ENCODE data around the gene ABCC2. TPM values are rescaled to one million over a fixed set of nuclear protein-coding genes. Genes with fewer than 3 reads are reported as not detected.
A peak's percentile ranks its signal among the peaks of the same experiment; 100 is the strongest.

Gene ABCC2
- total and polyA plus RNA-seq, 9 of the 15 experiments (the other 6 are each of a cell fraction or from before 2014, with no cell fraction given): 0.03 to 0.18 (median 0.10) TPM; not detected in 1

DNA sequence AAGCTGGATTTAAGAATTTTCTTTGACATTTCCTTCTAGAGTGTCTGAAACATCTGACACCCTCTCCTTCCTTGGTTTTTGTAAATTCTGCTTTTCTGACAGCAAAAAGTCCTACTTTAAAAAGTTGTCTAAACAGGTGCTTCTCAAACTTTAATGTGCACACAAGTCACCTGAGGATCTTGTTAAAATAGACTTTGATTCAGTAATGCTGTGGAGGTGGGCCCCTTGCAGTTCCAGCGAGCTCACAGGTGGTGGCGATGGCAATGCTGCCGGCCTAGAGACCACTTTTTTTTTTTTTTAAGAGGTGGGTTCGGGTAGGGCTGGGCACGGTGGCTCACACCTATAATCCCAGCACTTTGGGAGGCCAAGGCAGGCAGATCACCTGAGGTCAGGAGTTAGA, 77.1 kb downstream of the ABCC2 start:
- in situ Hi-C loops (cut with MboI): no loop called here
- H3K9me3 ChIP-seq (replicated peaks; ENCODE audit: control insufficient read depth, insufficient read depth, low read depth, low read length): no peaks in the 10 kb centered on the region
- POLR2A ChIA-PET: interaction anchor here (1.0 kb wide), 1 partner anchor 10 kb away, joined by 3 read pairs; no protein-coding TSS in a partner anchor
- no peak overlapping the region for H3K4me2 ChIP-seq (ENCODE audit: insufficient read depth, low read length)
- peak in 2 of 4 experiments; percentile 11 to 18 for DNase-seq (ENCODE audit: extremely low read depth in 1 of 4, low spot score in 3 of 4)
- 2% methylated on average over 5 of the region's 5 CpGs for WGBS (ENCODE audit: insufficient coverage, low coverage, missing lambda C conversion rate)
- H3K4me1 ChIP-seq (replicated peaks in 1 of 2; ENCODE audit: control insufficient read depth in 2 of 2, insufficient read depth in 2 of 2, low read length in 2 of 2): no peaks in the 10 kb centered on the region
- no peak for FAIRE-seq
- H3K79me2 ChIP-seq (ENCODE audit: control insufficient read depth, insufficient read depth, low read length): no peaks in the 10 kb centered on the region
- H2AFZ ChIP-seq (ENCODE audit: low read depth, low read length): no peak overlapping the region
- H3K27ac ChIP-seq (ENCODE audit: extremely low read depth, low read depth, low read length): no peak overlapping the region
- no peaks in the 10 kb centered on the region for H3K36me3 ChIP-seq (ENCODE audit: control insufficient read depth, insufficient read depth, low read length)
- peak; percentile 54; the same call in 2 of the 3 replicates for ATAC-seq
- no peaks in the 10 kb centered on the region for H3K9me1 ChIP-seq (ENCODE audit: control insufficient read depth, insufficient read depth, low read length)
- CTCF ChIA-PET (ENCODE audit: low intra/inter-chr PET ratio): interaction anchor here (0.8 kb wide), 1 partner anchor 187 kb away, joined by 3 read pairs; no protein-coding TSS in a partner anchor
- peaks cover 13 to 18% of the 10 kb centered on the region in 2 experiments; a peak in 4 of 5 replicates for H3K27me3 ChIP-seq (ENCODE audit: control insufficient read depth in 2 of 2, insufficient read depth in 2 of 2, low read length in 2 of 2)
- no TSS peak for BruUV-seq (replicated peaks)
- intact Hi-C loops (cut with micrococcal nuclease): no loop called here
- H4K20me1 ChIP-seq (replicated peaks; ENCODE audit: control insufficient read depth, insufficient read depth, low read length): no peaks in the 10 kb centered on the region
- H3K9ac ChIP-seq (ENCODE audit: insufficient read depth in 1 of 2, low read depth in 2 of 2, low read length in 2 of 2): no peak overlapping the region
- H3K4me3 ChIP-seq: no peak overlapping the region
- no peak for TF ChIP-seq NCOA6 (IDR thresholded peaks at IDR 0.05)
- TF ChIP-seq, protein P1, sequence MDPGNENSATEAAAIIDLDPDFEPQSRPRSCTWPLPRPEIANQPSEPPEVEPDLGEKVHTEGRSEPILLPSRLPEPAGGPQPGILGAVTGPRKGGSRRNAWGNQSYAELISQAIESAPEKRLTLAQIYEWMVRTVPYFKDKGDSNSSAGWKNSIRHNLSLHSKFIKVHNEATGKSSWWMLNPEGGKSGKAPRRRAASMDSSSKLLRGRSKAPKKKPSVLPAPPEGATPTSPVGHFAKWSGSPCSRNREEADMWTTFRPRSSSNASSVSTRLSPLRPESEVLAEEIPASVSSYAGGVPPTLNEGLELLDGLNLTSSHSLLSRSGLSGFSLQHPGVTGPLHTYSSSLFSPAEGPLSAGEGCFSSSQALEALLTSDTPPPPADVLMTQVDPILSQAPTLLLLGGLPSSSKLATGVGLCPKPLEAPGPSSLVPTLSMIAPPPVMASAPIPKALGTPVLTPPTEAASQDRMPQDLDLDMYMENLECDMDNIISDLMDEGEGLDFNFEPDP (CRISPR knock-in tag; IDR thresholded peaks at IDR 0.05): no peak
- TF ChIP-seq, protein P2, sequence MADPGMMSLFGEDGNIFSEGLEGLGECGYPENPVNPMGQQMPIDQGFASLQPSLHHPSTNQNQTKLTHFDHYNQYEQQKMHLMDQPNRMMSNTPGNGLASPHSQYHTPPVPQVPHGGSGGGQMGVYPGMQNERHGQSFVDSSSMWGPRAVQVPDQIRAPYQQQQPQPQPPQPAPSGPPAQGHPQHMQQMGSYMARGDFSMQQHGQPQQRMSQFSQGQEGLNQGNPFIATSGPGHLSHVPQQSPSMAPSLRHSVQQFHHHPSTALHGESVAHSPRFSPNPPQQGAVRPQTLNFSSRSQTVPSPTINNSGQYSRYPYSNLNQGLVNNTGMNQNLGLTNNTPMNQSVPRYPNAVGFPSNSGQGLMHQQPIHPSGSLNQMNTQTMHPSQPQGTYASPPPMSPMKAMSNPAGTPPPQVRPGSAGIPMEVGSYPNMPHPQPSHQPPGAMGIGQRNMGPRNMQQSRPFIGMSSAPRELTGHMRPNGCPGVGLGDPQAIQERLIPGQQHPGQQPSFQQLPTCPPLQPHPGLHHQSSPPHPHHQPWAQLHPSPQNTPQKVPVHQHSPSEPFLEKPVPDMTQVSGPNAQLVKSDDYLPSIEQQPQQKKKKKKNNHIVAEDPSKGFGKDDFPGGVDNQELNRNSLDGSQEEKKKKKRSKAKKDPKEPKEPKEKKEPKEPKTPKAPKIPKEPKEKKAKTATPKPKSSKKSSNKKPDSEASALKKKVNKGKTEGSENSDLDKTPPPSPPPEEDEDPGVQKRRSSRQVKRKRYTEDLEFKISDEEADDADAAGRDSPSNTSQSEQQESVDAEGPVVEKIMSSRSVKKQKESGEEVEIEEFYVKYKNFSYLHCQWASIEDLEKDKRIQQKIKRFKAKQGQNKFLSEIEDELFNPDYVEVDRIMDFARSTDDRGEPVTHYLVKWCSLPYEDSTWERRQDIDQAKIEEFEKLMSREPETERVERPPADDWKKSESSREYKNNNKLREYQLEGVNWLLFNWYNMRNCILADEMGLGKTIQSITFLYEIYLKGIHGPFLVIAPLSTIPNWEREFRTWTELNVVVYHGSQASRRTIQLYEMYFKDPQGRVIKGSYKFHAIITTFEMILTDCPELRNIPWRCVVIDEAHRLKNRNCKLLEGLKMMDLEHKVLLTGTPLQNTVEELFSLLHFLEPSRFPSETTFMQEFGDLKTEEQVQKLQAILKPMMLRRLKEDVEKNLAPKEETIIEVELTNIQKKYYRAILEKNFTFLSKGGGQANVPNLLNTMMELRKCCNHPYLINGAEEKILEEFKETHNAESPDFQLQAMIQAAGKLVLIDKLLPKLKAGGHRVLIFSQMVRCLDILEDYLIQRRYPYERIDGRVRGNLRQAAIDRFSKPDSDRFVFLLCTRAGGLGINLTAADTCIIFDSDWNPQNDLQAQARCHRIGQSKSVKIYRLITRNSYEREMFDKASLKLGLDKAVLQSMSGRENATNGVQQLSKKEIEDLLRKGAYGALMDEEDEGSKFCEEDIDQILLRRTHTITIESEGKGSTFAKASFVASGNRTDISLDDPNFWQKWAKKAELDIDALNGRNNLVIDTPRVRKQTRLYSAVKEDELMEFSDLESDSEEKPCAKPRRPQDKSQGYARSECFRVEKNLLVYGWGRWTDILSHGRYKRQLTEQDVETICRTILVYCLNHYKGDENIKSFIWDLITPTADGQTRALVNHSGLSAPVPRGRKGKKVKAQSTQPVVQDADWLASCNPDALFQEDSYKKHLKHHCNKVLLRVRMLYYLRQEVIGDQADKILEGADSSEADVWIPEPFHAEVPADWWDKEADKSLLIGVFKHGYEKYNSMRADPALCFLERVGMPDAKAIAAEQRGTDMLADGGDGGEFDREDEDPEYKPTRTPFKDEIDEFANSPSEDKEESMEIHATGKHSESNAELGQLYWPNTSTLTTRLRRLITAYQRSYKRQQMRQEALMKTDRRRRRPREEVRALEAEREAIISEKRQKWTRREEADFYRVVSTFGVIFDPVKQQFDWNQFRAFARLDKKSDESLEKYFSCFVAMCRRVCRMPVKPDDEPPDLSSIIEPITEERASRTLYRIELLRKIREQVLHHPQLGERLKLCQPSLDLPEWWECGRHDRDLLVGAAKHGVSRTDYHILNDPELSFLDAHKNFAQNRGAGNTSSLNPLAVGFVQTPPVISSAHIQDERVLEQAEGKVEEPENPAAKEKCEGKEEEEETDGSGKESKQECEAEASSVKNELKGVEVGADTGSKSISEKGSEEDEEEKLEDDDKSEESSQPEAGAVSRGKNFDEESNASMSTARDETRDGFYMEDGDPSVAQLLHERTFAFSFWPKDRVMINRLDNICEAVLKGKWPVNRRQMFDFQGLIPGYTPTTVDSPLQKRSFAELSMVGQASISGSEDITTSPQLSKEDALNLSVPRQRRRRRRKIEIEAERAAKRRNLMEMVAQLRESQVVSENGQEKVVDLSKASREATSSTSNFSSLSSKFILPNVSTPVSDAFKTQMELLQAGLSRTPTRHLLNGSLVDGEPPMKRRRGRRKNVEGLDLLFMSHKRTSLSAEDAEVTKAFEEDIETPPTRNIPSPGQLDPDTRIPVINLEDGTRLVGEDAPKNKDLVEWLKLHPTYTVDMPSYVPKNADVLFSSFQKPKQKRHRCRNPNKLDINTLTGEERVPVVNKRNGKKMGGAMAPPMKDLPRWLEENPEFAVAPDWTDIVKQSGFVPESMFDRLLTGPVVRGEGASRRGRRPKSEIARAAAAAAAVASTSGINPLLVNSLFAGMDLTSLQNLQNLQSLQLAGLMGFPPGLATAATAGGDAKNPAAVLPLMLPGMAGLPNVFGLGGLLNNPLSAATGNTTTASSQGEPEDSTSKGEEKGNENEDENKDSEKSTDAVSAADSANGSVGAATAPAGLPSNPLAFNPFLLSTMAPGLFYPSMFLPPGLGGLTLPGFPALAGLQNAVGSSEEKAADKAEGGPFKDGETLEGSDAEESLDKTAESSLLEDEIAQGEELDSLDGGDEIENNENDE (IDR thresholded peaks at IDR 0.05; ENCODE audit: low read depth, low read length): no peak
- no peak for TF ChIP-seq PHF20 (IDR thresholded peaks at IDR 0.05; ENCODE audit: partially characterized antibody)
- TF ChIP-seq NR2C2 (CRISPR knock-in tag; IDR thresholded peaks at IDR 0.05): no peak
- TF ChIP-seq NR2C2 (tag; IDR thresholded peaks at IDR 0.05): no peak
- TF ChIP-seq MTA1 (IDR thresholded peaks at IDR 0.05; ENCODE audit: borderline replicate concordance): no peak
- no peak for TF ChIP-seq POLR2AphosphoS5 (IDR thresholded peaks at IDR 0.05; ENCODE audit: control insufficient read depth, insufficient read depth, low read depth, low read length)
- peak; percentile 89 for TF ChIP-seq ZNF384 (IDR thresholded peaks at IDR 0.05; ENCODE audit: low read depth, low read length)
- peak in 1 of 2 experiments; percentile 18; a peak in 1 of 4 replicates for TF ChIP-seq RAD21 (CRISPR knock-in tag; conservative IDR thresholded peaks at IDR 0.05 in 1 of 2, IDR thresholded peaks at IDR 0.05 in 1 of 2)
